ENCODE results near the gene KIZ.
A peak's percentile ranks its signal among the peaks of the same experiment; 100 is the strongest.

KIZ gene

GRCh38 chr20:21125849-21126580 is at the start of gene KIZ:
Gene KIZ (plus strand): TSS chr20:21126082. CDS start chr20:21126116, 34 bp downstream.
- DNase-seq: peak; percentile 97

GRCh38 chr20:21077809-21078345 is 48.0 kb upstream of the KIZ start:
- DNase-seq: no peak

GRCh38 chr20:21082584-21082983 is 43.3 kb upstream of the KIZ start:
- DNase-seq: no peak

GRCh38 chr20:21083825-21084325 is 42.0 kb upstream of the KIZ start:
- DNase-seq: no peak

GRCh38 chr20:21087862-21088540 is 37.9 kb upstream of the KIZ start:
- DNase-seq: no peak

- no peak for DNase-seq
Observed at GRCh38 chr20:21089391-21089790, 36.5 kb upstream of the KIZ start.

GRCh38 chr20:21090111-21090618 is 35.7 kb upstream of the KIZ start:
- no peak for DNase-seq

- no peak for DNase-seq
Observed at GRCh38 chr20:21090721-21091120, 35.2 kb upstream of the KIZ start.

- no peak for DNase-seq
Observed at GRCh38 chr20:21092806-21093205, 33.1 kb upstream of the KIZ start.

- no peak for DNase-seq
Observed at GRCh38 chr20:21096321-21097043, 29.4 kb upstream of the KIZ start.

- DNase-seq: peak; percentile 31
Observed at GRCh38 chr20:21099751-21100577, 25.9 kb upstream of the KIZ start.

- DNase-seq: no peak
Observed at GRCh38 chr20:21100578-21101452, 25.1 kb upstream of the KIZ start.

- DNase-seq: no peak
Observed at GRCh38 chr20:21101453-21101931, 24.4 kb upstream of the KIZ start.

GRCh38 chr20:21101932-21102575 is 23.8 kb upstream of the KIZ start:
- no peak for DNase-seq

- no peak for DNase-seq
Observed at GRCh38 chr20:21102603-21103311, 23.1 kb upstream of the KIZ start.

GRCh38 chr20:21103582-21104465 is 22.1 kb upstream of the KIZ start:
- DNase-seq: no peak

- DNase-seq: no peak
Observed at GRCh38 chr20:21104466-21104761, 21.5 kb upstream of the KIZ start.

GRCh38 chr20:21104921-21105320 is 21.0 kb upstream of the KIZ start:
- no peak for DNase-seq
